ENCODE measurements around the gene ZNF791.

The ZNF791 gene

GRCh38 chr19:12669270-12670158 is 58.8 kb downstream of the ZNF791 start:
- Histone ChIP-seq H3K18ac (ENCODE audit: low read length) (peak overlapping the region; percentile 60), H3K9ac (ENCODE audit: low read length) (peak overlapping the region; percentile 87), H3K79me2 (ENCODE audit: control insufficient read depth, insufficient read depth, low read length, poor library complexity) (peaks cover 10% of the 10 kb centered on the region), H3K4me2 (ENCODE audit: low read length) (peak overlapping the region; percentile 91), H3K36me3 (ENCODE audit: control insufficient read depth in 1 of 2, insufficient read depth in 2 of 2, low read length in 2 of 2) (peaks cover 35 to 36% of the 10 kb centered on the region in 2 experiments), H3K27me3 (ENCODE audit: insufficient read depth, low read length) (no peaks in the 10 kb centered on the region), H2BK120ac (ENCODE audit: insufficient read depth, low read length, poor library complexity) (peak overlapping the region; percentile 45), H2AFZ (ENCODE audit: insufficient read depth, low read length, poor library complexity) (peak overlapping the region; percentile 75), H3K27ac (ENCODE audit: low read depth, low read length) (peak overlapping the region; percentile 77), H4K91ac (ENCODE audit: low read depth, low read length) (peak overlapping the region; percentile 83), H3K4ac (ENCODE audit: low read depth, low read length) (peak overlapping the region; percentile 46), H3K14ac (ENCODE audit: low read length) (peak overlapping the region; percentile 62), H3K23ac (ENCODE audit: low read length) (no peak overlapping the region), H4K8ac (ENCODE audit: low read depth, low read length) (peak overlapping the region; percentile 96), H2BK5ac (ENCODE audit: low read depth, low read length, poor library complexity) (peak overlapping the region; percentile 73), H3K9me3 (ENCODE audit: insufficient read depth, low read depth, low read length) (no peaks in the 10 kb centered on the region), H2BK12ac (ENCODE audit: low read length) (no peak overlapping the region), H3K79me1 (ENCODE audit: low read length) (peaks cover 11% of the 10 kb centered on the region), H2AK5ac (ENCODE audit: low read length) (no peak overlapping the region), H3K4me1 (ENCODE audit: control insufficient read depth in 1 of 2, insufficient read depth in 2 of 2, low read length in 2 of 2) (peaks cover 20 to 27% of the 10 kb centered on the region in 2 experiments), H4K12ac (ENCODE audit: low read depth, low read length) (peak overlapping the region; percentile 75), H3K4me3 (ENCODE audit: low read depth, low read length) (peak overlapping the region; percentile 87)
- DNase-seq = peak; percentile 71 to 86
- no CpG with 5 or more reads among the region's 64 CpGs for WGBS (ENCODE audit: extremely low coverage, insufficient coverage, insufficient read length)

DNA sequence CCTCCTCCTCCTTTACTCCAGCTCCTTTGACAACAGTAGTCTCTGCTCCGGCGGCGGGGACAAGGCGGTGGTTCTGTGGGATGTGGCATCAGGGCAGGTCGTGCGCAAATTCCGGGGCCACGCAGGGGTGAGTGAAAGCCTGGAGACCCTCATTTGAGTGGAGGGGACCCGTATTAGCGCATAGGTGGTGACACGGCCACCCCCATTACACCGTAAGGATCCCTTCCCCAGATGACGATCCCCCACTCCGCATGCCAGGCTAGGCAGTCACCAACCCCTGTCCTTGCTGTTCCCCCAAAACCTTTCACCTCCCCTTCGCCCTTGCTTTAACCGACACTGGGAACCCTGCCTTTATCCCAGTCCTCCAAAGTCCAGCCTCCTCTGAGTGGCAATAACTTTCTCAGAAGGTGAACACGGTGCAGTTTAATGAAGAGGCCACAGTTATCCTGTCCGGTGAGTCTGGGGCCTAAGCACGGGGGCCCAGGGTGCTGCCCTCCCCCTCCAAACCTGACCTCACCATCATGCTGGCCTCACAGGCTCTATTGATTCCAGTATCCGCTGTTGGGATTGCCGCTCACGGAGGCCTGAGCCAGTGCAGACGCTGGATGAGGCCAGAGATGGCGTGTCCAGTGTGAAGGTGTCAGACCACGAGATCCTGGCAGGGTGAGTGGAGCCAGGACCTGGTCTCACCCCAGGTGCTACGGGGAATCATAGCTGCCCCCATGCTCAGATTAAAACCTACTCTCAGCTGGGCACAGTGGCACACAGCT is 59.6 kb downstream of the ZNF791 start:
- H2AK5ac ChIP-seq (ENCODE audit: low read length) = no peak overlapping the region
- no peak overlapping the region for H2BK120ac ChIP-seq (ENCODE audit: insufficient read depth, low read length, poor library complexity)
- H4K8ac ChIP-seq (ENCODE audit: low read depth, low read length) = peak overlapping the region; percentile 96
- H4K12ac ChIP-seq (ENCODE audit: low read depth, low read length) = no peak overlapping the region
- peaks cover 10% of the 10 kb centered on the region for H3K79me2 ChIP-seq (ENCODE audit: control insufficient read depth, insufficient read depth, low read length, poor library complexity)
- H3K4me2 ChIP-seq (ENCODE audit: low read length) = peak overlapping the region; percentile 91
- no peak overlapping the region for H3K23ac ChIP-seq (ENCODE audit: low read length)
- WGBS (ENCODE audit: extremely low coverage, insufficient coverage, insufficient read length) = no CpG with 5 or more reads among the region's 26 CpGs
- H3K27me3 ChIP-seq (ENCODE audit: insufficient read depth, low read length) = no peaks in the 10 kb centered on the region
- peaks cover 1% of the 10 kb centered on the region for H3K9me3 ChIP-seq (ENCODE audit: insufficient read depth, low read depth, low read length)
- H3K79me1 ChIP-seq (ENCODE audit: low read length) = peaks cover 11% of the 10 kb centered on the region
- peaks cover 31 to 34% of the 10 kb centered on the region in 2 experiments for H3K36me3 ChIP-seq (ENCODE audit: control insufficient read depth in 1 of 2, insufficient read depth in 2 of 2, low read length in 2 of 2)
- H3K14ac ChIP-seq (ENCODE audit: low read length) = no peak overlapping the region
- peak overlapping the region; percentile 77 for H3K27ac ChIP-seq (ENCODE audit: low read depth, low read length)
- H3K4me3 ChIP-seq (ENCODE audit: low read depth, low read length) = peak overlapping the region; percentile 87
- H3K4me1 ChIP-seq (ENCODE audit: control insufficient read depth in 1 of 2, insufficient read depth in 2 of 2, low read length in 2 of 2) = peaks cover 20 to 27% of the 10 kb centered on the region in 2 experiments
- no peak overlapping the region for H2BK12ac ChIP-seq (ENCODE audit: low read length)
- no peak overlapping the region for H4K91ac ChIP-seq (ENCODE audit: low read depth, low read length)
- no peak overlapping the region for H3K18ac ChIP-seq (ENCODE audit: low read length)
- peak overlapping the region; percentile 13 for H2AFZ ChIP-seq (ENCODE audit: insufficient read depth, low read length, poor library complexity)
- no peak overlapping the region for H2BK5ac ChIP-seq (ENCODE audit: low read depth, low read length, poor library complexity)
- H3K4ac ChIP-seq (ENCODE audit: low read depth, low read length) = peak overlapping the region; percentile 12
- no peak for DNase-seq
- H3K9ac ChIP-seq (ENCODE audit: low read length) = peak overlapping the region; percentile 86

- Histone ChIP-seq H3K27me3 (ENCODE audit: insufficient read depth, low read length) (no peaks in the 10 kb centered on the region), H2BK5ac (ENCODE audit: low read depth, low read length, poor library complexity) (no peak overlapping the region), H3K36me3 (ENCODE audit: control insufficient read depth in 1 of 2, insufficient read depth in 2 of 2, low read length in 2 of 2) (peaks cover 45 to 50% of the 10 kb centered on the region in 2 experiments), H3K4ac (ENCODE audit: low read depth, low read length) (no peak overlapping the region), H3K27ac (ENCODE audit: low read depth, low read length) (no peak overlapping the region), H4K91ac (ENCODE audit: low read depth, low read length) (no peak overlapping the region), H3K4me3 (ENCODE audit: low read depth, low read length) (no peak overlapping the region), H3K79me1 (ENCODE audit: low read length) (peaks cover 11% of the 10 kb centered on the region), H2BK120ac (ENCODE audit: insufficient read depth, low read length, poor library complexity) (no peak overlapping the region), H3K4me1 (ENCODE audit: control insufficient read depth in 1 of 2, insufficient read depth in 2 of 2, low read length in 2 of 2) (peaks cover 15 to 16% of the 10 kb centered on the region in 2 experiments), H2BK12ac (ENCODE audit: low read length) (no peak overlapping the region), H3K18ac (ENCODE audit: low read length) (no peak overlapping the region), H4K8ac (ENCODE audit: low read depth, low read length) (no peak overlapping the region), H3K14ac (ENCODE audit: low read length) (no peak overlapping the region), H3K4me2 (ENCODE audit: low read length) (no peak overlapping the region), H2AFZ (ENCODE audit: insufficient read depth, low read length, poor library complexity) (no peak overlapping the region), H3K9ac (ENCODE audit: low read length) (no peak overlapping the region), H3K9me3 (ENCODE audit: insufficient read depth, low read depth, low read length) (peaks cover 3% of the 10 kb centered on the region), H2AK5ac (ENCODE audit: low read length) (no peak overlapping the region), H3K23ac (ENCODE audit: low read length) (no peak overlapping the region), H4K12ac (ENCODE audit: low read depth, low read length) (peak overlapping the region; percentile 20), H3K79me2 (ENCODE audit: control insufficient read depth, insufficient read depth, low read length, poor library complexity) (peaks cover 6% of the 10 kb centered on the region)
- WGBS (ENCODE audit: extremely low coverage, insufficient coverage, insufficient read length) = no CpG with 5 or more reads among the region's 10 CpGs
- DNase-seq = no peak
These were observed 62.0 kb downstream of the ZNF791 start for GRCh38 chr19:12672744-12673143.

GRCh38 chr19:12675399-12675798 is 64.7 kb downstream of the ZNF791 start:
- peaks cover 59 to 63% of the 10 kb centered on the region in 2 experiments for H3K36me3 ChIP-seq (ENCODE audit: control insufficient read depth in 1 of 2, insufficient read depth in 2 of 2, low read length in 2 of 2)
- no peak overlapping the region for H2BK120ac ChIP-seq (ENCODE audit: insufficient read depth, low read length, poor library complexity)
- no peak overlapping the region for H2BK5ac ChIP-seq (ENCODE audit: low read depth, low read length, poor library complexity)
- H3K79me1 ChIP-seq (ENCODE audit: low read length) = no peaks in the 10 kb centered on the region
- no peak overlapping the region for H3K23ac ChIP-seq (ENCODE audit: low read length)
- H3K9me3 ChIP-seq (ENCODE audit: insufficient read depth, low read depth, low read length) = peaks cover 5% of the 10 kb centered on the region
- no peak overlapping the region for H2BK12ac ChIP-seq (ENCODE audit: low read length)
- no peak overlapping the region for H3K18ac ChIP-seq (ENCODE audit: low read length)
- H3K27me3 ChIP-seq (ENCODE audit: insufficient read depth, low read length) = no peaks in the 10 kb centered on the region
- no peak overlapping the region for H3K4ac ChIP-seq (ENCODE audit: low read depth, low read length)
- DNase-seq = no peak
- peaks cover 4% of the 10 kb centered on the region in 2 experiments for H3K4me1 ChIP-seq (ENCODE audit: control insufficient read depth in 1 of 2, insufficient read depth in 2 of 2, low read length in 2 of 2)
- no peak overlapping the region for H2AK5ac ChIP-seq (ENCODE audit: low read length)
- H3K14ac ChIP-seq (ENCODE audit: low read length) = no peak overlapping the region
- no peak overlapping the region for H3K9ac ChIP-seq (ENCODE audit: low read length)
- no peak overlapping the region for H4K91ac ChIP-seq (ENCODE audit: low read depth, low read length)
- no CpG with 5 or more reads among the region's 10 CpGs for WGBS (ENCODE audit: extremely low coverage, insufficient coverage, insufficient read length)
- no peaks in the 10 kb centered on the region for H3K79me2 ChIP-seq (ENCODE audit: control insufficient read depth, insufficient read depth, low read length, poor library complexity)
- H3K4me3 ChIP-seq (ENCODE audit: low read depth, low read length) = no peak overlapping the region
- no peak overlapping the region for H2AFZ ChIP-seq (ENCODE audit: insufficient read depth, low read length, poor library complexity)
- H4K8ac ChIP-seq (ENCODE audit: low read depth, low read length) = no peak overlapping the region
- no peak overlapping the region for H3K4me2 ChIP-seq (ENCODE audit: low read length)
- H4K12ac ChIP-seq (ENCODE audit: low read depth, low read length) = no peak overlapping the region
- no peak overlapping the region for H3K27ac ChIP-seq (ENCODE audit: low read depth, low read length)

All from trophoblast cell (in vitro differentiated cells and primary cell).